Neural cell (in vitro differentiated cells): ENCODE data around the gene FHL1. TPM values are rescaled to one million over a fixed set of nuclear protein-coding genes. Genes with fewer than 3 reads are reported as not detected.

Experiments used
- H2AFZ ChIP-seq: fragments of 200-600, 300-800 bp; sonication (generic), shearing (Covaris generic); 2 replicates; pipeline ENCODE4 v1.6.0; 2014; ENCODE audit warnings: low read depth, mild to moderate bottlenecking, antibody characterized with exemption, low read length, moderate library complexity
- H3F3A ChIP-seq: fragments of 200-600 bp; shearing (Covaris generic); 2 replicates; pipeline ENCODE4 v1.6.1; 2016; ENCODE audit warnings: mild to moderate bottlenecking, moderate library complexity, mixed read lengths, antibody characterized with exemption, low read length; ENCODE audit not compliant: insufficient read depth, poor library complexity, severe bottlenecking
- H3K27ac ChIP-seq: fragments of 200-600, 300-800 bp; sonication (generic), shearing (Covaris generic); 2 replicates; pipeline ENCODE4 v1.5.1; 2014; ENCODE audit warnings: mild to moderate bottlenecking, low read length, moderate library complexity
- H3K27me3 ChIP-seq: fragments of 300-800, 200-600 bp; sonication (generic), shearing (Covaris generic); 2 replicates; pipeline ENCODE4 v1.6.0; 2014; ENCODE audit warnings: mild to moderate bottlenecking, low read depth, low read length, moderate library complexity; ENCODE audit not compliant: insufficient read depth
- H3K36me3 ChIP-seq: fragments of 300-800, 200-600 bp; sonication (generic), shearing (Covaris generic); 2 replicates; pipeline ENCODE4 v1.5.1; 2014; ENCODE audit warnings: mild to moderate bottlenecking, antibody characterized with exemption, low read length, moderate library complexity; ENCODE audit not compliant: insufficient read depth
- H3K4me2 ChIP-seq: fragments of 300-800, 200-600 bp; sonication (generic), shearing (Covaris generic); 2 replicates; pipeline ENCODE4 v1.6.0; 2014; ENCODE audit warnings: mild to moderate bottlenecking, low read length
- H3K4me3 ChIP-seq: fragments of 300-800, 200-600 bp; sonication (generic), shearing (Covaris generic); 2 replicates; pipeline ENCODE4 v1.5.1; 2014; ENCODE audit warnings: mild to moderate bottlenecking, low read length, moderate library complexity
- H3K79me2 ChIP-seq: fragments of 200-600 bp; shearing (Covaris generic); replicated peaks from 2 replicates; pipeline ENCODE4 v1.6.0; 2014; ENCODE audit warnings: mild to moderate bottlenecking, low read length, moderate library complexity; ENCODE audit not compliant: insufficient read depth
- H3K9ac ChIP-seq: fragments of 300-800, 200-600 bp; sonication (generic), shearing (Covaris generic); 2 replicates; pipeline ENCODE4 v1.6.1; 2016; ENCODE audit warnings: mild to moderate bottlenecking, low read length, mixed read lengths
- H3K9me2 ChIP-seq: fragments of 200-600 bp; shearing (Covaris generic); 2 replicates; pipeline ENCODE4 v1.6.1; 2016; ENCODE audit warnings: mild to moderate bottlenecking, low read length, mixed read lengths; ENCODE audit not compliant: insufficient read depth
- H3K9me3 ChIP-seq: fragments of 200-600, 300-800 bp; sonication (generic), shearing (Covaris generic); 2 replicates; pipeline ENCODE4 v1.6.1; 2016; ENCODE audit warnings: mild to moderate bottlenecking, mixed run types, low read length, moderate library complexity, mixed read lengths
- H4K20me1 ChIP-seq: fragments of 200-600 bp; shearing (Covaris generic); 2 replicates; pipeline ENCODE4 v1.6.1; 2016; ENCODE audit warnings: mild to moderate bottlenecking, mixed run types; ENCODE audit not compliant: insufficient read depth
- EP300 ChIP-seq: fragments of 450-650 bp; conservative IDR thresholded peaks from 2 replicates; pipeline ENCODE4 v1.6.1; 2014; ENCODE audit warnings: antibody characterized with exemption, mild to moderate bottlenecking, moderate library complexity; ENCODE audit not compliant: poor library complexity, severe bottlenecking
- EZH2 ChIP-seq: fragments of 200-600, 300-800 bp; shearing (Covaris generic), sonication (generic); IDR thresholded peaks from 2 replicates; pipeline ENCODE4 v1.6.1; 2014; ENCODE audit warnings: antibody characterized with exemption, low read length, borderline replicate concordance, mild to moderate bottlenecking; ENCODE audit not compliant: insufficient read depth, poor library complexity, severe bottlenecking
- MXI1 ChIP-seq: fragments of 450-650 bp; conservative IDR thresholded peaks from 2 replicates; pipeline ENCODE4 v1.6.1; 2014; ENCODE audit warnings: antibody characterized with exemption, mild to moderate bottlenecking; ENCODE audit not compliant: poor library complexity, severe bottlenecking
- POLR2AphosphoS5 ChIP-seq: IDR thresholded peaks from 2 replicates; pipeline ENCODE4 v1.6.1; 2012
- RAD21 ChIP-seq: fragments of 450-650 bp; conservative IDR thresholded peaks from 2 replicates; pipeline ENCODE4 v1.6.1; 2014; ENCODE audit warnings: antibody characterized with exemption, mild to moderate bottlenecking, moderate library complexity
- SMC3 ChIP-seq: fragments of 450-650 bp; conservative IDR thresholded peaks from 2 replicates; pipeline ENCODE4 v1.6.1; 2014; ENCODE audit warnings: antibody characterized with exemption, mild to moderate bottlenecking, moderate library complexity; ENCODE audit not compliant: poor library complexity
- TAF1 ChIP-seq: IDR thresholded peaks from 2 replicates; pipeline ENCODE4 v1.6.1; 2012; ENCODE audit warnings: low read depth
- polyA plus RNA-seq: library from polyadenylated mRNA; depleted of rRNA; stranded (reverse); fragments of >200 nt; gene quantifications from 2 replicates; pipeline ENCODE4 v1.2.3, GENCODE V29; 2014
- TF ChIP-seq, protein P1 (sequence below): fragments of 450-650 bp; IDR thresholded peaks from 2 replicates; pipeline ENCODE4 v1.5.1; 2014; ENCODE audit warnings: antibody characterized with exemption, mild to moderate bottlenecking, moderate library complexity; ENCODE audit not compliant: poor library complexity, severe bottlenecking
- TF ChIP-seq, protein P2 (sequence below): IDR thresholded peaks from 2 replicates; pipeline ENCODE4 v1.6.1; 2012; ENCODE audit warnings: borderline replicate concordance

Gene FHL1
- polyA plus RNA-seq, 1 donor from 2014 or later = 235 TPM

DNA sequence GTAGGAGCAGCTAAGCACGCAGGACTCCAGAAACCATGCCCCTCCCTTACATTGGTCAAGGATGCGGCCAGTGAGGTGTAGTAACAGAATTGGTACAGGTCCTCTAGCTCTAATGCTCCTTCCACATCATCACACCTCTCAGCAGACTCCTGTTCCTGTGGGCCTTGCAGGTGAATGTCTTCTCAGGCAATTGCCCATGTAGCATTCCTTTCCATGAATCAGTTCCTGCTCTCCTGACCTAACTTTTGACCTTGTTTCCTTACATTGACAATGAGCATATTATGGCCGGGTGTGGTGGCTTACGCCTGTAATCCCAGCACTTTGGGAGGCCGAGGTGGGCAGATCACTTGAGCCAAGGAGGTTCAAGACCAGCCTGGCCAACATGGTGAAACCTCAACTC lies 72.6 kb downstream of the FHL1 start:
- no peak for TF ChIP-seq EP300
- TF ChIP-seq RAD21 = no peak
- TF ChIP-seq, protein P1, sequence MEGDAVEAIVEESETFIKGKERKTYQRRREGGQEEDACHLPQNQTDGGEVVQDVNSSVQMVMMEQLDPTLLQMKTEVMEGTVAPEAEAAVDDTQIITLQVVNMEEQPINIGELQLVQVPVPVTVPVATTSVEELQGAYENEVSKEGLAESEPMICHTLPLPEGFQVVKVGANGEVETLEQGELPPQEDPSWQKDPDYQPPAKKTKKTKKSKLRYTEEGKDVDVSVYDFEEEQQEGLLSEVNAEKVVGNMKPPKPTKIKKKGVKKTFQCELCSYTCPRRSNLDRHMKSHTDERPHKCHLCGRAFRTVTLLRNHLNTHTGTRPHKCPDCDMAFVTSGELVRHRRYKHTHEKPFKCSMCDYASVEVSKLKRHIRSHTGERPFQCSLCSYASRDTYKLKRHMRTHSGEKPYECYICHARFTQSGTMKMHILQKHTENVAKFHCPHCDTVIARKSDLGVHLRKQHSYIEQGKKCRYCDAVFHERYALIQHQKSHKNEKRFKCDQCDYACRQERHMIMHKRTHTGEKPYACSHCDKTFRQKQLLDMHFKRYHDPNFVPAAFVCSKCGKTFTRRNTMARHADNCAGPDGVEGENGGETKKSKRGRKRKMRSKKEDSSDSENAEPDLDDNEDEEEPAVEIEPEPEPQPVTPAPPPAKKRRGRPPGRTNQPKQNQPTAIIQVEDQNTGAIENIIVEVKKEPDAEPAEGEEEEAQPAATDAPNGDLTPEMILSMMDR = no peak
- TF ChIP-seq, protein P2, sequence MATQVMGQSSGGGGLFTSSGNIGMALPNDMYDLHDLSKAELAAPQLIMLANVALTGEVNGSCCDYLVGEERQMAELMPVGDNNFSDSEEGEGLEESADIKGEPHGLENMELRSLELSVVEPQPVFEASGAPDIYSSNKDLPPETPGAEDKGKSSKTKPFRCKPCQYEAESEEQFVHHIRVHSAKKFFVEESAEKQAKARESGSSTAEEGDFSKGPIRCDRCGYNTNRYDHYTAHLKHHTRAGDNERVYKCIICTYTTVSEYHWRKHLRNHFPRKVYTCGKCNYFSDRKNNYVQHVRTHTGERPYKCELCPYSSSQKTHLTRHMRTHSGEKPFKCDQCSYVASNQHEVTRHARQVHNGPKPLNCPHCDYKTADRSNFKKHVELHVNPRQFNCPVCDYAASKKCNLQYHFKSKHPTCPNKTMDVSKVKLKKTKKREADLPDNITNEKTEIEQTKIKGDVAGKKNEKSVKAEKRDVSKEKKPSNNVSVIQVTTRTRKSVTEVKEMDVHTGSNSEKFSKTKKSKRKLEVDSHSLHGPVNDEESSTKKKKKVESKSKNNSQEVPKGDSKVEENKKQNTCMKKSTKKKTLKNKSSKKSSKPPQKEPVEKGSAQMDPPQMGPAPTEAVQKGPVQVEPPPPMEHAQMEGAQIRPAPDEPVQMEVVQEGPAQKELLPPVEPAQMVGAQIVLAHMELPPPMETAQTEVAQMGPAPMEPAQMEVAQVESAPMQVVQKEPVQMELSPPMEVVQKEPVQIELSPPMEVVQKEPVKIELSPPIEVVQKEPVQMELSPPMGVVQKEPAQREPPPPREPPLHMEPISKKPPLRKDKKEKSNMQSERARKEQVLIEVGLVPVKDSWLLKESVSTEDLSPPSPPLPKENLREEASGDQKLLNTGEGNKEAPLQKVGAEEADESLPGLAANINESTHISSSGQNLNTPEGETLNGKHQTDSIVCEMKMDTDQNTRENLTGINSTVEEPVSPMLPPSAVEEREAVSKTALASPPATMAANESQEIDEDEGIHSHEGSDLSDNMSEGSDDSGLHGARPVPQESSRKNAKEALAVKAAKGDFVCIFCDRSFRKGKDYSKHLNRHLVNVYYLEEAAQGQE = no peak
- no peak for TF ChIP-seq MXI1
- TF ChIP-seq TAF1 = no peak
- TF ChIP-seq POLR2AphosphoS5 = no peak
- TF ChIP-seq SMC3 = no peak
- no peak for TF ChIP-seq EZH2
- Histone ChIP-seq H3K27me3 (no peaks in the 10 kb centered on the region), H3K27ac (no peak overlapping the region), H3K4me3 (no peak overlapping the region), H3K9me2 (no peaks in the 10 kb centered on the region), H3K9me3 (no peaks in the 10 kb centered on the region), H4K20me1 (no peaks in the 10 kb centered on the region), H3K79me2 (no peaks in the 10 kb centered on the region), H3K36me3 (no peaks in the 10 kb centered on the region), H3K9ac (no peak overlapping the region), H3F3A (no peaks in the 10 kb centered on the region), H2AFZ (no peak overlapping the region), H3K4me2 (no peak overlapping the region)

DNA sequence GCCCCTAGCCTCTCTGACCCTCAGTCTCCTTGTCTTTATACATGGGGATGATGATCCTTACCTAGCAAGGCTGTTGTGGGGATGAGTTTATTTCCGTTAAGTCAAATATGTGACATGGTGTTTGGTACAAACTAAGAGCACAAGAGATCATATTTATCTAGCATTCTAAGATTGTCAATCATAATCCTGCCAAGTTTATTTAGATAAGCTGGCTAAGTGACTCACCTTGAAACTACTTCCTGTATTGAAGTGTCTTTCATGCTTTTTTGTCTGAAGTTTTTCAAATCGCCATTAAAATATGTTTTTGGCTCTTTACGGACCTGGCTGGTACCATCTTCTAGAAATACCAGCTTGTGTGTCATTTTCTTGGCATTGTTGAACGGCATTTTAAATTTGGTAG lies 73.2 kb downstream of the FHL1 start:
- H3K4me2 ChIP-seq = no peak overlapping the region
- no peak overlapping the region for H2AFZ ChIP-seq
- no peaks in the 10 kb centered on the region for H3K9me3 ChIP-seq
- H3K4me3 ChIP-seq = no peak overlapping the region
- no peaks in the 10 kb centered on the region for H3K27me3 ChIP-seq
- H3K36me3 ChIP-seq = no peaks in the 10 kb centered on the region
- no peak overlapping the region for H3K9ac ChIP-seq
- H4K20me1 ChIP-seq = no peaks in the 10 kb centered on the region
- H3K27ac ChIP-seq = no peak overlapping the region
- H3K79me2 ChIP-seq = no peaks in the 10 kb centered on the region
- no peaks in the 10 kb centered on the region for H3F3A ChIP-seq
- H3K9me2 ChIP-seq = no peaks in the 10 kb centered on the region
- TF ChIP-seq POLR2AphosphoS5 (no peak), EZH2 (no peak), SMC3 (no peak), MXI1 (no peak), EP300 (no peak), RAD21 (no peak), TAF1 (no peak)
- TF ChIP-seq, protein P2 = no peak
- TF ChIP-seq, protein P1 = no peak
